Endothelial cell of umbilical vein (primary cell): ENCODE measurements around the gene EFHD2. TPM values are rescaled to one million over a fixed set of nuclear protein-coding genes. Genes with fewer than 3 reads are reported as not detected.

Experiments used
- BruUV-seq: library from RNA; stranded (reverse); fragments of 400-500 nt; replicated peaks from 2 replicates; lab custom pipeline; 2021; lab: Mats Ljungman, UMichigan
- CTCF ChIA-PET: fragments of 300-600, 350-600 bp; sonication (Branson Sonifier 250); formaldehyde crosslinking; loops from one replicate; lab custom pipeline; 2021; ENCODE audit warnings: antibody characterized with exemption, inconsistent platforms; lab: Charles Lee
- POLR2A ChIA-PET: fragments of 300-600, 350-600 bp; sonication (Branson Sonifier 250); formaldehyde crosslinking; loops from one replicate; lab custom pipeline; 2021; ENCODE audit warnings: antibody characterized with exemption, inconsistent platforms; lab: Charles Lee
- DNase-seq: peaks from one replicate; pipeline ENCODE4 v3.0.0-alpha.2; 2011; ENCODE audit warnings: low read depth, low spot score
- FAIRE-seq: peaks from 2 replicates; lab custom pipeline; 2011; peaks lifted over from hg19 to GRCh38; lab: Jason Lieb, UNC
- H2AFZ ChIP-seq: 2 replicates; pipeline ENCODE4 v1.6.0; 2012; ENCODE audit warnings: low read depth, low read length, control low read depth, inconsistent platforms
- H3K27ac ChIP-seq: 2 replicates; pipeline ENCODE4 v1.5.1; 2011; ENCODE audit warnings: low read depth, mild to moderate bottlenecking, control low read depth, low read length, moderate library complexity; ENCODE audit not compliant: insufficient read depth
- H3K27me3 ChIP-seq, 2 experiments: 2 replicates each; pipeline versions ENCODE4 v1.6.0 to v1.6.1; 2011; ENCODE audit warnings: low read length in 2 of 2, mixed read lengths in 1 of 2; ENCODE audit not compliant: control insufficient read depth in 2 of 2, insufficient read depth in 2 of 2
- H3K36me3 ChIP-seq, 2 experiments: 2 replicates in 1 of 2; 3 replicates in 1 of 2; pipeline ENCODE4 v1.5.1; 2011; ENCODE audit warnings: low read length in 2 of 2, mild to moderate bottlenecking in 1 of 2, moderate library complexity in 1 of 2; ENCODE audit not compliant: control insufficient read depth in 2 of 2, insufficient read depth in 2 of 2; ENCODE audit errors: extremely low read depth in 1 of 2
- H3K4me1 ChIP-seq: 3 replicates; pipeline ENCODE4 v1.5.1; 2011; ENCODE audit warnings: mild to moderate bottlenecking, low read length; ENCODE audit not compliant: control insufficient read depth, insufficient read depth; ENCODE audit errors: extremely low read depth
- H3K4me2 ChIP-seq: 2 replicates; pipeline ENCODE4 v1.6.1; 2011; ENCODE audit warnings: low read length, control low read depth, mixed read lengths; ENCODE audit not compliant: insufficient read depth
- H3K4me3 ChIP-seq, 3 experiments: fragments of 200-600 bp in 1 of 3; sonication (generic), shearing (Covaris generic) in 1 of 3; replicated peaks in 1 of 3; 2 replicates each; pipeline ENCODE4 v1.5.1; 2011 to 2016; ENCODE audit warnings: control low read depth in 3 of 3, low read length in 3 of 3, mild to moderate bottlenecking in 2 of 3, inconsistent platforms in 1 of 3, low read depth in 1 of 3, moderate library complexity in 1 of 3; ENCODE audit not compliant: insufficient read depth in 1 of 3
- H3K79me2 ChIP-seq: 2 replicates; pipeline ENCODE4 v1.6.0; 2012; ENCODE audit warnings: low read length, inconsistent platforms; ENCODE audit not compliant: control insufficient read depth, insufficient read depth
- H3K9ac ChIP-seq: replicated peaks from 2 replicates; pipeline ENCODE3; 2011; ENCODE audit warnings: low read length, control low read depth; ENCODE audit not compliant: insufficient read depth; ENCODE audit errors: extremely low read depth
- H3K9me1 ChIP-seq: replicated peaks from 3 replicates; pipeline ENCODE4 v1.6.0; 2011; ENCODE audit warnings: mild to moderate bottlenecking, low read length; ENCODE audit not compliant: control insufficient read depth, insufficient read depth; ENCODE audit errors: extremely low read depth
- H3K9me3 ChIP-seq: replicated peaks from 2 replicates; pipeline ENCODE4 v1.5.1; 2012; ENCODE audit warnings: low read length, inconsistent platforms; ENCODE audit not compliant: control insufficient read depth, insufficient read depth
- H4K20me1 ChIP-seq: replicated peaks from 2 replicates; pipeline ENCODE3; 2011; ENCODE audit warnings: mild to moderate bottlenecking, low read length; ENCODE audit not compliant: control insufficient read depth, insufficient read depth; ENCODE audit errors: extremely low read depth
- EZH2 ChIP-seq: IDR thresholded peaks from 2 replicates; pipeline ENCODE4 v1.6.1; 2012; ENCODE audit warnings: borderline replicate concordance, low read depth, mild to moderate bottlenecking, moderate library complexity, low read length, inconsistent platforms; ENCODE audit not compliant: severe bottlenecking
- FOS ChIP-seq: IDR thresholded peaks from 2 replicates; pipeline ENCODE4 v1.6.1; 2011; ENCODE audit warnings: mild to moderate bottlenecking, low read length, moderate library complexity, borderline replicate concordance; ENCODE audit not compliant: insufficient read depth
- GATA2 ChIP-seq: IDR thresholded peaks from 2 replicates; pipeline ENCODE4 v1.7.0; 2011; ENCODE audit warnings: low read depth, mild to moderate bottlenecking, moderate library complexity, mixed read lengths, low read length; ENCODE audit not compliant: insufficient read length, insufficient read depth
- JUN ChIP-seq: IDR thresholded peaks from 2 replicates; pipeline ENCODE4 v1.6.1; 2011; ENCODE audit warnings: borderline replicate concordance, low read depth; ENCODE audit not compliant: insufficient read length, insufficient read depth
- MYC ChIP-seq: IDR thresholded peaks from one replicate; pipeline ENCODE4 v1.6.1; 2011; ENCODE audit warnings: mild to moderate bottlenecking, low read depth, low read length
- POLR2A ChIP-seq: IDR thresholded peaks from 2 replicates; pipeline ENCODE4 v1.6.1; 2012; ENCODE audit warnings: low read depth, mild to moderate bottlenecking, control low read depth, low read length
- POLR2AphosphoS5 ChIP-seq: IDR thresholded peaks from 2 replicates; pipeline ENCODE4 v1.6.1; 2012; ENCODE audit warnings: low read depth, mild to moderate bottlenecking, control low read depth, low read length, moderate library complexity; ENCODE audit not compliant: insufficient read depth
- dilution Hi-C: fragments of 300-500 bp; cut with MboI; formaldehyde crosslinking; loops from one replicate; pipeline ENCODE4 v1.15.0; 2019; ENCODE audit warnings: low sequenced_read_pairs; ENCODE audit not compliant: extremely low pct_ligation_motif_present
- intact Hi-C: fragments of 100-400 bp; cut with micrococcal nuclease; formaldehyde crosslinking; loops from one replicate; pipeline ENCODE4 v1.10.0; 2022
- polyA plus RNA-seq, 4 experiments: library from polyadenylated mRNA; depleted of rRNA in 3 of 4; stranded (reverse) in 3 of 4; unstranded in 1 of 4; fragments of >200 nt; gene quantifications; 2 replicates each; pipeline versions ENCODE4 v1.2.1 to v1.2.3, GENCODE V29; 2011 to 2012; ENCODE audit warnings: missing spikeins in 1 of 4
- total RNA-seq: library from RNA; stranded (reverse); gene quantifications from 2 replicates; pipeline ENCODE4 v1.2.3, GENCODE V29; 2021
- TF ChIP-seq, protein P1 (sequence below), 2 donors: IDR thresholded peaks; 1 replicate in 1 of 2; 2 replicates in 1 of 2; pipeline ENCODE4 v1.5.1; 2011; ENCODE audit warnings: low read length in 2 of 2, mild to moderate bottlenecking in 2 of 2, moderate library complexity in 2 of 2, control low read depth in 1 of 2, inconsistent platforms in 1 of 2, low read depth in 1 of 2; ENCODE audit not compliant: insufficient read depth in 1 of 2; ENCODE audit errors: extremely low read depth in 1 of 2
- TF ChIP-seq, protein P2 (sequence below): IDR thresholded peaks from 2 replicates; pipeline ENCODE4 v1.6.1; 2011; ENCODE audit not compliant: insufficient read depth, insufficient read length

Gene EFHD2
- total and polyA plus RNA-seq, 2 donors (not counting 3 experiments of a cell fraction or from before 2014, with no cell fraction given), result 50.2 to 73.5 TPM

DNA sequence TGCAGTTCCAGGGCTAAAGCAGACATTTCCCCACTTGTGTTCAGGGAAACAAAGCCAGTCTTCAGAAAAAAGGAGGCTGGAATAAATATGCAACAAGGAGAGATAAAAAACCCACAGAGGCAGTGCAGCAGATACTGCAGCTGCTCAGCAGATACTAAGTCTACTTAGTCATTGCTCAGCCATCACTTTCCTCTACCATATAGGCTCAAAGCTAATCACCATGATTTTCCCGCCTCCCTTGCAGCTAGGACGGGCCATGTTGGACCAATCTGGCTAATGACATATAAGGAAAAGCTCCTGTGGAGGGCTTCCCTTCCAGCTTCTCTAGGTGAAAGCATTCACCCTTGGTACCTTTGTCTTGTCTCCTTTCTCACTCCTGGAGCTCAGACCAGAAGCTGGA, 10.0 kb upstream of the EFHD2 start:
- dilution Hi-C loops, result no loop called here
- no peak overlapping the region for H3K4me3 ChIP-seq
- CTCF ChIA-PET, result interaction anchor here (1.2 kb wide), 1 partner anchor 13 kb away, joined by 4 read pairs; no protein-coding TSS in a partner anchor

More for the DNA sequence above, 10.0 kb upstream of the EFHD2 start:
- H2AFZ ChIP-seq, result no peak overlapping the region
- no peak overlapping the region for H3K4me2 ChIP-seq
- H3K9me1 ChIP-seq, result no peaks in the 10 kb centered on the region
- no peaks in the 10 kb centered on the region for H3K36me3 ChIP-seq
- FAIRE-seq (no peak), DNase-seq (no peak)
- H3K9ac ChIP-seq, result no peak overlapping the region
- POLR2A ChIA-PET, result no interaction called here
- H3K27me3 ChIP-seq, result no peaks in the 10 kb centered on the region
- H3K27ac ChIP-seq, result no peak overlapping the region
- no peaks in the 10 kb centered on the region for H3K79me2 ChIP-seq
- peaks cover 2% of the 10 kb centered on the region for H3K9me3 ChIP-seq
- intact Hi-C loops, result no loop called here
- H3K4me1 ChIP-seq, result no peaks in the 10 kb centered on the region
- no TSS peak for BruUV-seq
- TF ChIP-seq POLR2A, result no peak
- no peak for TF ChIP-seq MYC
- no peak for TF ChIP-seq JUN
- TF ChIP-seq, protein P1, sequence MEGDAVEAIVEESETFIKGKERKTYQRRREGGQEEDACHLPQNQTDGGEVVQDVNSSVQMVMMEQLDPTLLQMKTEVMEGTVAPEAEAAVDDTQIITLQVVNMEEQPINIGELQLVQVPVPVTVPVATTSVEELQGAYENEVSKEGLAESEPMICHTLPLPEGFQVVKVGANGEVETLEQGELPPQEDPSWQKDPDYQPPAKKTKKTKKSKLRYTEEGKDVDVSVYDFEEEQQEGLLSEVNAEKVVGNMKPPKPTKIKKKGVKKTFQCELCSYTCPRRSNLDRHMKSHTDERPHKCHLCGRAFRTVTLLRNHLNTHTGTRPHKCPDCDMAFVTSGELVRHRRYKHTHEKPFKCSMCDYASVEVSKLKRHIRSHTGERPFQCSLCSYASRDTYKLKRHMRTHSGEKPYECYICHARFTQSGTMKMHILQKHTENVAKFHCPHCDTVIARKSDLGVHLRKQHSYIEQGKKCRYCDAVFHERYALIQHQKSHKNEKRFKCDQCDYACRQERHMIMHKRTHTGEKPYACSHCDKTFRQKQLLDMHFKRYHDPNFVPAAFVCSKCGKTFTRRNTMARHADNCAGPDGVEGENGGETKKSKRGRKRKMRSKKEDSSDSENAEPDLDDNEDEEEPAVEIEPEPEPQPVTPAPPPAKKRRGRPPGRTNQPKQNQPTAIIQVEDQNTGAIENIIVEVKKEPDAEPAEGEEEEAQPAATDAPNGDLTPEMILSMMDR (IDR thresholded peaks at IDR 0.05; ENCODE audit: extremely low read depth in 1 of 2, insufficient read depth in 1 of 2, low read depth in 1 of 2, low read length in 2 of 2), result no peak
- no peak for TF ChIP-seq FOS
- TF ChIP-seq GATA2, result no peak
- no peak for TF ChIP-seq POLR2AphosphoS5
- TF ChIP-seq EZH2, result no peak
- TF ChIP-seq, protein P2, sequence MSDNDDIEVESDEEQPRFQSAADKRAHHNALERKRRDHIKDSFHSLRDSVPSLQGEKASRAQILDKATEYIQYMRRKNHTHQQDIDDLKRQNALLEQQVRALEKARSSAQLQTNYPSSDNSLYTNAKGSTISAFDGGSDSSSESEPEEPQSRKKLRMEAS, result no peak
- no peaks in the 10 kb centered on the region for H4K20me1 ChIP-seq
